HG03457 (cell line): ENCODE measurements around the gene RPS15.

Experiments used
- ATAC-seq: cut with Tn5 transposase; IDR thresholded peaks from one replicate; pipeline ENCODE4 v1.9.1; 2021; ENCODE audit warnings: moderate number of reproducible peaks; ENCODE audit not compliant: unreplicated experiment

Gene RPS15

GRCh38 chr19:1450735-1451731 lies 12.8 kb downstream of the RPS15 start:
- no peak for ATAC-seq

GRCh38 chr19:1451916-1452801 lies 14.0 kb downstream of the RPS15 start:
- ATAC-seq: no peak

GRCh38 chr19:1452802-1453524 lies 14.8 kb downstream of the RPS15 start:
- no peak for ATAC-seq

- ATAC-seq: no peak
These were observed 15.5 kb downstream of the RPS15 start for GRCh38 chr19:1453525-1454364.

GRCh38 chr19:1455002-1455335 lies 16.8 kb downstream of the RPS15 start:
- no peak for ATAC-seq

GRCh38 chr19:1455336-1456120 lies 17.3 kb downstream of the RPS15 start:
- ATAC-seq: no peak

- ATAC-seq: no peak
These were observed 18.1 kb downstream of the RPS15 start for GRCh38 chr19:1456121-1456900.

- ATAC-seq: no peak
These were observed 19.0 kb downstream of the RPS15 start for GRCh38 chr19:1457031-1457739.

- no peak for ATAC-seq
These were observed 19.7 kb downstream of the RPS15 start for GRCh38 chr19:1457892-1458291.

- ATAC-seq: no peak
These were observed 21.3 kb downstream of the RPS15 start for GRCh38 chr19:1459479-1459878.

- ATAC-seq: no peak
These were observed 22.1 kb downstream of the RPS15 start for GRCh38 chr19:1460033-1460995.

GRCh38 chr19:1461862-1462261 lies 23.7 kb downstream of the RPS15 start:
- ATAC-seq: no peak

GRCh38 chr19:1465191-1466016 lies 27.2 kb downstream of the RPS15 start:
- ATAC-seq: no peak

- ATAC-seq: no peak
These were observed 27.8 kb downstream of the RPS15 start for GRCh38 chr19:1466018-1466460.

- no peak for ATAC-seq
These were observed 28.4 kb downstream of the RPS15 start for GRCh38 chr19:1466461-1467214.
